ENCODE results near the gene MYOM1.

Gene MYOM1

GRCh38 chr18:3246635-3247239 lies 27.0 kb upstream of the MYOM1 start:
- peaks cover 20% of the 10 kb centered on the region for H3F3A ChIP-seq (ENCODE audit: insufficient read depth, low read length)
- peaks cover 40% of the 10 kb centered on the region for H3K79me2 ChIP-seq (ENCODE audit: low read length)
- H2AFZ ChIP-seq (ENCODE audit: low read length) = peak overlapping the region; percentile 81
- DNase-seq = peak; percentile 27
- no peaks in the 10 kb centered on the region for H3K36me3 ChIP-seq (replicated peaks; ENCODE audit: insufficient read depth, low read length)
- peak overlapping the region; percentile 91; the same call in 1 of the 2 replicates for H3K27ac ChIP-seq (ENCODE audit: low read length)
- H3K4me1 ChIP-seq (ENCODE audit: low read length) = peaks cover 20% of the 10 kb centered on the region
- H3K9me2 ChIP-seq (replicated peaks; ENCODE audit: insufficient read depth, low read length) = no peaks in the 10 kb centered on the region
- H4K20me1 ChIP-seq (ENCODE audit: insufficient read depth, low read length) = peaks cover 11% of the 10 kb centered on the region
- H3K9ac ChIP-seq (ENCODE audit: low read length) = peak overlapping the region; percentile 88
- peak overlapping the region; percentile 92 for H3K4me2 ChIP-seq (ENCODE audit: low read depth, low read length)
- no peaks in the 10 kb centered on the region for H3K9me3 ChIP-seq (replicated peaks; ENCODE audit: insufficient read depth, low read length)
- H3K4me3 ChIP-seq (ENCODE audit: low read length) = peak overlapping the region; percentile 93
- no peaks in the 10 kb centered on the region for H3K27me3 ChIP-seq (replicated peaks; ENCODE audit: insufficient read depth, low read length)
- no peak for TF ChIP-seq CTCF (IDR thresholded peaks at IDR 0.05; ENCODE audit: low read length)
- no peak for TF ChIP-seq EZH2phosphoT487 (IDR thresholded peaks at IDR 0.05; ENCODE audit: low read length)
- no peak for TF ChIP-seq EZH2 (optimal IDR thresholded peaks at IDR 0.05; ENCODE audit: low read depth, low read length)

- H3K4me3 ChIP-seq (ENCODE audit: low read length) = peak overlapping the region; percentile 93
- peak overlapping the region; percentile 88; the same call in 1 of the 2 replicates for H3K9ac ChIP-seq (ENCODE audit: low read length)
- DNase-seq = peak; percentile 89
- no peaks in the 10 kb centered on the region for H3K27me3 ChIP-seq (replicated peaks; ENCODE audit: insufficient read depth, low read length)
- peak overlapping the region; percentile 91; the same call in 1 of the 2 replicates for H3K27ac ChIP-seq (ENCODE audit: low read length)
- peak overlapping the region; percentile 81 for H2AFZ ChIP-seq (ENCODE audit: low read length)
- H3K4me2 ChIP-seq (ENCODE audit: low read depth, low read length) = peak overlapping the region; percentile 92
- H3K4me1 ChIP-seq (ENCODE audit: low read length) = peaks cover 20% of the 10 kb centered on the region
- H3K9me3 ChIP-seq (replicated peaks; ENCODE audit: insufficient read depth, low read length) = no peaks in the 10 kb centered on the region
- H3F3A ChIP-seq (ENCODE audit: insufficient read depth, low read length) = peaks cover 20% of the 10 kb centered on the region
- H3K36me3 ChIP-seq (replicated peaks; ENCODE audit: insufficient read depth, low read length) = no peaks in the 10 kb centered on the region
- peak; percentile 92 for TF ChIP-seq CTCF (IDR thresholded peaks at IDR 0.05; ENCODE audit: low read length)
- TF ChIP-seq EZH2 (optimal IDR thresholded peaks at IDR 0.05; ENCODE audit: low read depth, low read length) = no peak
- 0 out of 2 replicates have a peak, but pooled peaks cover 6% of the 10 kb centered on the region for H4K20me1 ChIP-seq (ENCODE audit: insufficient read depth, low read length)
- peaks cover 34% of the 10 kb centered on the region for H3K79me2 ChIP-seq (ENCODE audit: low read length)
- no peaks in the 10 kb centered on the region for H3K9me2 ChIP-seq (replicated peaks; ENCODE audit: insufficient read depth, low read length)
These were observed 26.3 kb upstream of the MYOM1 start for GRCh38 chr18:3245853-3246634.

- Histone ChIP-seq H4K20me1 (ENCODE audit: insufficient read depth, low read length) (0 out of 2 replicates have a peak, but pooled peaks cover 4% of the 10 kb centered on the region), H3K79me2 (ENCODE audit: low read length) (peaks cover 25% of the 10 kb centered on the region), H3K4me2 (ENCODE audit: low read depth, low read length) (peak overlapping the region; percentile 92; the same call in 1 of the 2 replicates), H2AFZ (ENCODE audit: low read length) (no peak overlapping the region), H3K9me2 (replicated peaks; ENCODE audit: insufficient read depth, low read length) (no peaks in the 10 kb centered on the region), H3K9ac (ENCODE audit: low read length) (no peak overlapping the region), H3K4me1 (ENCODE audit: low read length) (peaks cover 13% of the 10 kb centered on the region), H3K27me3 (replicated peaks; ENCODE audit: insufficient read depth, low read length) (no peaks in the 10 kb centered on the region), H3K36me3 (replicated peaks; ENCODE audit: insufficient read depth, low read length) (no peaks in the 10 kb centered on the region), H3F3A (ENCODE audit: insufficient read depth, low read length) (peaks cover 20% of the 10 kb centered on the region), H3K4me3 (ENCODE audit: low read length) (no peak overlapping the region), H3K9me3 (replicated peaks; ENCODE audit: insufficient read depth, low read length) (no peaks in the 10 kb centered on the region), H3K27ac (ENCODE audit: low read length) (no peak overlapping the region)
- TF ChIP-seq EZH2phosphoT487 (IDR thresholded peaks at IDR 0.05; ENCODE audit: low read length) (no peak), EZH2 (optimal IDR thresholded peaks at IDR 0.05; ENCODE audit: low read depth, low read length) (no peak), CTCF (IDR thresholded peaks at IDR 0.05; ENCODE audit: low read length) (no peak)
- DNase-seq = no peak
These were observed 25.4 kb upstream of the MYOM1 start for GRCh38 chr18:3245185-3245564.

Measured in MM.1S (cell line).